Measurements from ENCODE around the gene RAX2. TPM values are rescaled to one million over a fixed set of nuclear protein-coding genes. Genes with fewer than 3 reads are reported as not detected.

Gene RAX2

DNA sequence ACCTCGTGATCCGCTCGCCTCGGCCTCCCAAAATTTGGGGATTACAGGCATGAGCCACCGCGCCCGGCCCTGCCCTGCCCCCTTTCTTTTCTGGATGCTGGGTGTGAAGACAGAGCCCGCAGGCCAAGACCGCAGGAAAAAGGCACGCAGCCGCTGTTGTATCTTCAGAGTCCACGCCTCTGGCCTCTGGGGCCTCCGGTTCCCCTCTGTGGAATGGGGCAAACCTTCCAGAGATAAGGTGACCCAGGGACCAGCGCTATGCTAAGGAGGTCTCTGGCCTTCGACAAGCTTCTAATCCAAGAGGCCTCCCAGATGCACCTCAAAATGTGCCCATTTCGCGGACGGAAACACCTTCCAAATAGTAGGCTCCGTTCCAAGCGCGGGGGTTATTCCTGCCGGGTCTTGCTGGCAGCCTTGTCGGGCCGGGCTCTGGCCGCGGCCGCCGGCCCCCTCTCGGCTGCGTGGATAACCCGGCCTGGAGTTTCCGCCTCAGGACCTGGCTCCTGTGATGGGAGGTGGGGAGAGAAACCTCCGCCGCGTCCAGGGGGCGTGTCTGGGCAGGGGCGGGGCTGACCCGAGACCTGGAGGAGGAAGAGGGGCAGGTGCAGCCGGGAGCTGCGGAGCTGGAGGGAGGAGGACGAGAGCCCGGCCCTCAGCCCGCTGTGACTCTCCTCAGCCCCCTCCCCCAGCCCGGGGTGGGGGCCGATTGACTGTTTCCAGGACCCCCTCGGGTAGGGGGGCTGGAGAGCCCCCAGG, 50.7 kb downstream of the RAX2 start:
- Histone ChIP-seq H3K18ac (ENCODE audit: low read depth in 1 of 2, low read length in 2 of 2) (no peak overlapping the region), H4K91ac (ENCODE audit: low read length) (no peak overlapping the region), H3K79me1 (replicated peaks; ENCODE audit: low read length, poor library complexity, severe bottlenecking) (no peaks in the 10 kb centered on the region), H2BK12ac (ENCODE audit: low read length in 2 of 2) (no peak overlapping the region), H3K4me3 (ENCODE audit: insufficient read depth in 1 of 2, low read depth in 1 of 2, low read length in 2 of 2) (no peak overlapping the region), H3K9ac (ENCODE audit: low read length) (no peak overlapping the region), H2BK5ac (ENCODE audit: low read depth, low read length, poor library complexity, severe bottlenecking) (no peak overlapping the region), H2AFZ (ENCODE audit: low read depth, low read length) (no peak overlapping the region), H4K8ac (ENCODE audit: low read length) (peak overlapping the region; percentile 14), H3K23ac (ENCODE audit: low read length in 2 of 2) (no peak overlapping the region), H3K9me3 (ENCODE audit: control insufficient read depth, low read length) (no peaks in the 10 kb centered on the region), H3K4me2 (ENCODE audit: low read length, poor library complexity, severe bottlenecking) (peak overlapping the region; percentile 57), H3K4me1 (ENCODE audit: control insufficient read depth, insufficient read depth, low read depth, low read length) (peaks cover 18% of the 10 kb centered on the region), H3K14ac (ENCODE audit: low read length in 2 of 2) (no peak overlapping the region), H3K4ac (ENCODE audit: low read depth in 1 of 2, low read length in 2 of 2) (no peak overlapping the region), H2BK120ac (ENCODE audit: low read depth, low read length) (peak overlapping the region; percentile 52), H2AK5ac (ENCODE audit: low read length, severe bottlenecking) (no peak overlapping the region), H3K27me3 (ENCODE audit: control insufficient read depth in 1 of 2, insufficient read depth in 1 of 2, low read length in 2 of 2) (peaks cover 40 to 59% of the 10 kb centered on the region in 2 experiments), H3K27ac (ENCODE audit: low read length, poor library complexity, severe bottlenecking) (no peak overlapping the region), H2BK15ac (ENCODE audit: low read depth, poor library complexity, severe bottlenecking) (no peak overlapping the region), H3K36me3 (ENCODE audit: control insufficient read depth in 1 of 2, insufficient read depth in 2 of 2, low read depth in 1 of 2, low read length in 2 of 2) (no peaks in the 10 kb centered on the region)
- 37% methylated on average over 35 of the region's 46 CpGs for WGBS
- peak; percentile 82 for DNase-seq

DNA sequence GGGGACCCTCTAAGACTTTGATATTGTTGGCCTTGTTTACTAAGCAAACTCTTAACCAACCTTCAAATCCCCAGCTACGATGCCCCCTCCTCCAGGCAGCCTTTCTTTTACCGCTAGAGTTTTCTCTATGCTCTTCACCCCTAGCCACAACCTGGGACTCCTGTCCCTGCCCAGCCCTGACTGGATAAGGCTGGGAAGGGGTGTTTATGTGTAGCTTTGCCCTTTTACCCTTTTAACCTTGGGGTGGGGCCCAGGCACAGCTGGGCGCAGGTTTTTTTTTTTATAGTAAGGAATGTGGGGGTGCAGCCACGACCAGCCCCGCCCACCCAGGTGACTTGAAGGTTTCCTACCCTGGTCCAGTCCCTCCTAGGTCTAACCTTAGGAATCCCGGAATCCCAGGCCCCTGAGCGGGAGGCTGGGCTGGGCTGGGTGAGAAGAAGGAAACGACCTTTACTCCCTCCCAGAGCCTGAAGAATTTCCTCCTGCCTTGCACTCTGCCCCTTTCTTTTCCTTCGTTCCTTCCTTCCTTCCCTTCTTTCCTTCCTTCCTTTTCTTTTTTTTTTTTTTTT, 51.6 kb downstream of the RAX2 start:
- Histone ChIP-seq H3K23ac (ENCODE audit: low read length in 2 of 2) (no peak overlapping the region), H3K9ac (ENCODE audit: low read length) (no peak overlapping the region), H2BK120ac (ENCODE audit: low read depth, low read length) (no peak overlapping the region), H2AK5ac (ENCODE audit: low read length, severe bottlenecking) (no peak overlapping the region), H3K27me3 (ENCODE audit: control insufficient read depth in 1 of 2, insufficient read depth in 1 of 2, low read length in 2 of 2) (peaks cover 40 to 51% of the 10 kb centered on the region in 2 experiments), H3K9me3 (ENCODE audit: control insufficient read depth, low read length) (no peaks in the 10 kb centered on the region), H3K4me3 (ENCODE audit: insufficient read depth in 1 of 2, low read depth in 1 of 2, low read length in 2 of 2) (no peak overlapping the region), H4K91ac (ENCODE audit: low read length) (no peak overlapping the region), H4K8ac (ENCODE audit: low read length) (no peak overlapping the region), H2BK12ac (ENCODE audit: low read length in 2 of 2) (no peak overlapping the region), H3K36me3 (ENCODE audit: control insufficient read depth in 1 of 2, insufficient read depth in 2 of 2, low read depth in 1 of 2, low read length in 2 of 2) (no peaks in the 10 kb centered on the region), H3K27ac (ENCODE audit: low read length, poor library complexity, severe bottlenecking) (no peak overlapping the region), H2BK5ac (ENCODE audit: low read depth, low read length, poor library complexity, severe bottlenecking) (no peak overlapping the region), H3K14ac (ENCODE audit: low read length in 2 of 2) (no peak overlapping the region), H2BK15ac (ENCODE audit: low read depth, poor library complexity, severe bottlenecking) (no peak overlapping the region), H3K4me2 (ENCODE audit: low read length, poor library complexity, severe bottlenecking) (no peak overlapping the region), H2AFZ (ENCODE audit: low read depth, low read length) (no peak overlapping the region), H3K4ac (ENCODE audit: low read depth in 1 of 2, low read length in 2 of 2) (no peak overlapping the region), H3K79me1 (replicated peaks; ENCODE audit: low read length, poor library complexity, severe bottlenecking) (no peaks in the 10 kb centered on the region), H3K4me1 (ENCODE audit: control insufficient read depth, insufficient read depth, low read depth, low read length) (peaks cover 14% of the 10 kb centered on the region), H3K18ac (ENCODE audit: low read depth in 1 of 2, low read length in 2 of 2) (no peak overlapping the region)
- WGBS, result 34% methylated on average over 7 of the region's 9 CpGs
- DNase-seq, result no peak

DNA sequence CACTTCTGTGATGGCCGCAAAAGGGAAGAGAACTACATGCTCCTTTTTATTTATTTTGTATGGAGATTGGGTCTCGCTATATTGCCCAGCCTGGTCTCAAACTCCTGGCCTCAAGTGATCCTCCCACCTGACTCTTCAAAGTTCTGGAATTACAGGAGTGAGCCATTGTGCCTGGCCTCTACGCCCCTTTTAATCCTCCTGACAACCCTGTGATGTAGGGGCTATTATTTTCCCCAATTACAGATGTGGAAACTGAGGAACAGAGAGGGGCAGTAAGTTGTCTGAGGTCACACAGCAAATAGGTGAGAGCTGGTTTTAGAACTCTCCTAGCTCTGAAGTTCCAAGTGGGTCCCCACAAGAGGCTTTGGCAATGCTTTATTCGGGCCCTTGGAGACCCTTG, 52.2 kb downstream of the RAX2 start:
- no peak for DNase-seq
- no peak overlapping the region for H4K91ac ChIP-seq (ENCODE audit: low read length)
- H3K27ac ChIP-seq (ENCODE audit: low read length, poor library complexity, severe bottlenecking), result no peak overlapping the region
- no peaks in the 10 kb centered on the region for H3K9me3 ChIP-seq (ENCODE audit: control insufficient read depth, low read length)
- no peaks in the 10 kb centered on the region for H3K79me1 ChIP-seq (replicated peaks; ENCODE audit: low read length, poor library complexity, severe bottlenecking)
- H3K4me3 ChIP-seq (ENCODE audit: insufficient read depth in 1 of 2, low read depth in 1 of 2, low read length in 2 of 2), result no peak overlapping the region
- H2BK5ac ChIP-seq (ENCODE audit: low read depth, low read length, poor library complexity, severe bottlenecking), result no peak overlapping the region
- H3K18ac ChIP-seq (ENCODE audit: low read depth in 1 of 2, low read length in 2 of 2), result no peak overlapping the region
- H3K36me3 ChIP-seq (ENCODE audit: control insufficient read depth in 1 of 2, insufficient read depth in 2 of 2, low read depth in 1 of 2, low read length in 2 of 2), result no peaks in the 10 kb centered on the region
- no peak overlapping the region for H2BK15ac ChIP-seq (ENCODE audit: low read depth, poor library complexity, severe bottlenecking)
- H3K4me1 ChIP-seq (ENCODE audit: control insufficient read depth, insufficient read depth, low read depth, low read length), result peaks cover 14% of the 10 kb centered on the region
- no peak overlapping the region for H3K23ac ChIP-seq (ENCODE audit: low read length in 2 of 2)
- H3K14ac ChIP-seq (ENCODE audit: low read length in 2 of 2), result no peak overlapping the region
- H3K4me2 ChIP-seq (ENCODE audit: low read length, poor library complexity, severe bottlenecking), result no peak overlapping the region
- peaks cover 40 to 46% of the 10 kb centered on the region in 2 experiments for H3K27me3 ChIP-seq (ENCODE audit: control insufficient read depth in 1 of 2, insufficient read depth in 1 of 2, low read length in 2 of 2)
- H4K8ac ChIP-seq (ENCODE audit: low read length), result no peak overlapping the region
- no peak overlapping the region for H2AFZ ChIP-seq (ENCODE audit: low read depth, low read length)
- H3K9ac ChIP-seq (ENCODE audit: low read length), result no peak overlapping the region
- no peak overlapping the region for H2AK5ac ChIP-seq (ENCODE audit: low read length, severe bottlenecking)
- no peak overlapping the region for H2BK12ac ChIP-seq (ENCODE audit: low read length in 2 of 2)
- 89% methylated on average over 4 of the region's 4 CpGs for WGBS
- H3K4ac ChIP-seq (ENCODE audit: low read depth in 1 of 2, low read length in 2 of 2), result no peak overlapping the region
- no peak overlapping the region for H2BK120ac ChIP-seq (ENCODE audit: low read depth, low read length)

Small RNA genes lying within 50 kb of the gene (small RNA-seq; reads per million reads assigned to genes)
- gene AC005777.1 (ENCODE audit: low read depth), result not detected

Data from mesenchymal stem cell (in vitro differentiated cells and primary cell).